Endothelial cell of hepatic sinusoid (primary cell): ENCODE results near the gene CASS4.

Experiments
- in situ Hi-C: cut with HindIII; loops from 2 replicates; pipeline ENCODE4 v1.10.0; 2017; ENCODE audit warnings: low sequenced_read_pairs

The CASS4 gene

GRCh38 chr20:56422076-56422823 is 10.2 kb downstream of the CASS4 start:
- in situ Hi-C loops, result no loop called here

GRCh38 chr20:56422824-56423189 is 10.7 kb downstream of the CASS4 start:
- in situ Hi-C loops, result no loop called here

- in situ Hi-C loops, result no loop called here
Measured at GRCh38 chr20:56423211-56423610, 11.2 kb downstream of the CASS4 start.

GRCh38 chr20:56423886-56424285 is 11.8 kb downstream of the CASS4 start:
- in situ Hi-C loops, result no loop called here

GRCh38 chr20:56424931-56425330 is 12.9 kb downstream of the CASS4 start:
- in situ Hi-C loops, result no loop called here

- in situ Hi-C loops, result no loop called here
Measured at GRCh38 chr20:56426026-56426425, 14.0 kb downstream of the CASS4 start.

- in situ Hi-C loops, result no loop called here
Measured at GRCh38 chr20:56426926-56427325, 14.9 kb downstream of the CASS4 start.

- in situ Hi-C loops, result no loop called here
Measured at GRCh38 chr20:56427797-56428196, 15.7 kb downstream of the CASS4 start.

GRCh38 chr20:56428410-56428809 is 16.4 kb downstream of the CASS4 start:
- in situ Hi-C loops, result no loop called here

GRCh38 chr20:56428881-56429280 is 16.8 kb downstream of the CASS4 start:
- in situ Hi-C loops, result no loop called here

GRCh38 chr20:56429502-56429901 is 17.4 kb downstream of the CASS4 start:
- in situ Hi-C loops, result no loop called here

GRCh38 chr20:56429941-56430340 is 17.9 kb downstream of the CASS4 start:
- in situ Hi-C loops, result no loop called here

GRCh38 chr20:56430461-56430860 is 18.4 kb downstream of the CASS4 start:
- in situ Hi-C loops, result no loop called here

GRCh38 chr20:56430957-56431356 is 18.9 kb downstream of the CASS4 start:
- in situ Hi-C loops, result no loop called here

GRCh38 chr20:56431471-56431870 is 19.4 kb downstream of the CASS4 start:
- in situ Hi-C loops, result no loop called here

- in situ Hi-C loops, result no loop called here
Measured at GRCh38 chr20:56433221-56433879, 21.3 kb downstream of the CASS4 start.

GRCh38 chr20:56433880-56434255 is 21.8 kb downstream of the CASS4 start:
- in situ Hi-C loops, result no loop called here

GRCh38 chr20:56437196-56437960 is 25.3 kb downstream of the CASS4 start:
- in situ Hi-C loops, result no loop called here

GRCh38 chr20:56438284-56438683 is 26.2 kb downstream of the CASS4 start:
- in situ Hi-C loops, result no loop called here

GRCh38 chr20:56439771-56440291 is 27.8 kb downstream of the CASS4 start:
- in situ Hi-C loops, result no loop called here

GRCh38 chr20:56440346-56441007 is 28.4 kb downstream of the CASS4 start:
- in situ Hi-C loops, result no loop called here
